ELF-1 (cell line): ENCODE measurements around the gene ERMARD.
"Not testable (repeated sequence)": the region's sequence is repeated elsewhere in the genome, so short reads cannot be mapped to it uniquely, and the experiment has no call there.

Experiments
- DNase-seq: peaks from one replicate; pipeline ENCODE4 v3.0.0-alpha.2; 2016; ENCODE audit warnings: low read depth, low spot score

The ERMARD gene

GRCh38 chr6:169738204-169738975 lies 13.0 kb upstream of the ERMARD start:
- peak; percentile 8 for DNase-seq

- no peak for DNase-seq
Measured at GRCh38 chr6:169738976-169739529, 12.4 kb upstream of the ERMARD start.

- no peak for DNase-seq
Measured at GRCh38 chr6:169741344-169741743, 10.1 kb upstream of the ERMARD start.

GRCh38 chr6:169745405-169745804 lies 6.0 kb upstream of the ERMARD start:
- no peak for DNase-seq

- DNase-seq, result no peak
Measured at GRCh38 chr6:169746556-169746955, 4.9 kb upstream of the ERMARD start.

GRCh38 chr6:169752074-169752623 lies 727 bp downstream of the ERMARD start:
- peak; percentile 28 for DNase-seq

GRCh38 chr6:169755162-169755561 lies 3.7 kb downstream of the ERMARD start:
- DNase-seq, result no peak

GRCh38 chr6:169763308-169763707 lies 11.9 kb downstream of the ERMARD start:
- DNase-seq, result no peak

GRCh38 chr6:169763881-169764280 lies 12.5 kb downstream of the ERMARD start:
- no peak for DNase-seq

GRCh38 chr6:169765789-169766188 lies 14.4 kb downstream of the ERMARD start:
- not testable (repeated sequence) for DNase-seq

- DNase-seq, result no peak
Measured at GRCh38 chr6:169766232-169766631, 14.8 kb downstream of the ERMARD start.

GRCh38 chr6:169766921-169767736 lies 15.7 kb downstream of the ERMARD start:
- DNase-seq, result no peak

- no peak for DNase-seq
Measured at GRCh38 chr6:169774347-169774746, 22.9 kb downstream of the ERMARD start.

- no peak for DNase-seq
Measured at GRCh38 chr6:169775321-169775720, 23.9 kb downstream of the ERMARD start.

- DNase-seq, result no peak
Measured at GRCh38 chr6:169776379-169776778, 25.0 kb downstream of the ERMARD start.

GRCh38 chr6:169777896-169778295 lies 26.5 kb downstream of the ERMARD start:
- DNase-seq, result no peak

- no peak for DNase-seq
Measured at GRCh38 chr6:169778646-169779045, 27.2 kb downstream of the ERMARD start.

GRCh38 chr6:169779092-169779815 lies 27.8 kb downstream of the ERMARD start:
- no peak for DNase-seq

- no peak for DNase-seq
Measured at GRCh38 chr6:169779896-169780295, 28.5 kb downstream of the ERMARD start.

GRCh38 chr6:169780571-169781091 lies 29.2 kb downstream of the ERMARD start:
- no peak for DNase-seq

- no peak for DNase-seq
Measured at GRCh38 chr6:169782966-169783365, 31.5 kb downstream of the ERMARD start.
